ENCODE data around the gene ARHGEF28.

Gene ARHGEF28

DNA sequence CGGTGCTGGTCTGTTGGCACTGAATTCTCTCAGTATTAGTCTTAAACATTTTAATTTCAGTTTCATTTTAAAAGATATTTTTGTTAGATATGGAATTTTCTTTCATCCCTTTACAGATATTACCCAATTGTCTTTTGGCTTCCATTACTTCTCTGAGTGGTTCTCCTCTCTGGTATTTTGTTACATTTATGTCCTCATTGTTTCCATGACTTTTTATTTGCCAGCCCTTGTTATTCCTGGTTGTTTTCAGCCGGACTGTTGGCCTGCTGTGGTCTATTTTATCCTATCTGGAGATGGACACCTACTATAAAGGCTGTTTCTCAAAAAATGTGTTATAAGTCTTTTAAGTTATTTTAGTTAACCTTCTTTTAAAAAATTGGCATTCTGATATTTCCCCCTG, 117.2 kb downstream of the ARHGEF28 start:
- no peak for DNase-seq

GRCh38 chr5:73745836-73746235, 119.8 kb downstream of the ARHGEF28 start:
- no peak for DNase-seq

DNA sequence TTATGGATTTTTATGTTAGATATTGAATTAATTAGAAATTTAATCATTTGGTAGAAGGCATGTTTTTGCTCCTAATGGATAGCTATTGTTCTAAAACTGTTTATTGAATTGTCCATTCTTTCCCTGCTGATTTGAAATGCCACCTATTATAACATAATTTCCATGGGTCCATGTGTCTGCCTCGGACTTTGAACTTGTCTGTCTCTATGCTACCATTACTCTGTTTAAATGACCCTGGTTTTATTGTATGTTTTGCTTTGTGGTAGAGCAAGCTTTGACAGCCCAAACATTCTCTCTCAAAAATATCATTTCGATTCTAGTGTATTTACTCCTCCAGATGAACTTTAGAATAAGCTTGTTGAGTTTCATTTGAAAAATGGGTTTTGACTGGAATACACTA, 120.6 kb downstream of the ARHGEF28 start:
- no peak for DNase-seq

GRCh38 chr5:73747696-73748380, 121.8 kb downstream of the ARHGEF28 start:
- no peak for DNase-seq

DNA sequence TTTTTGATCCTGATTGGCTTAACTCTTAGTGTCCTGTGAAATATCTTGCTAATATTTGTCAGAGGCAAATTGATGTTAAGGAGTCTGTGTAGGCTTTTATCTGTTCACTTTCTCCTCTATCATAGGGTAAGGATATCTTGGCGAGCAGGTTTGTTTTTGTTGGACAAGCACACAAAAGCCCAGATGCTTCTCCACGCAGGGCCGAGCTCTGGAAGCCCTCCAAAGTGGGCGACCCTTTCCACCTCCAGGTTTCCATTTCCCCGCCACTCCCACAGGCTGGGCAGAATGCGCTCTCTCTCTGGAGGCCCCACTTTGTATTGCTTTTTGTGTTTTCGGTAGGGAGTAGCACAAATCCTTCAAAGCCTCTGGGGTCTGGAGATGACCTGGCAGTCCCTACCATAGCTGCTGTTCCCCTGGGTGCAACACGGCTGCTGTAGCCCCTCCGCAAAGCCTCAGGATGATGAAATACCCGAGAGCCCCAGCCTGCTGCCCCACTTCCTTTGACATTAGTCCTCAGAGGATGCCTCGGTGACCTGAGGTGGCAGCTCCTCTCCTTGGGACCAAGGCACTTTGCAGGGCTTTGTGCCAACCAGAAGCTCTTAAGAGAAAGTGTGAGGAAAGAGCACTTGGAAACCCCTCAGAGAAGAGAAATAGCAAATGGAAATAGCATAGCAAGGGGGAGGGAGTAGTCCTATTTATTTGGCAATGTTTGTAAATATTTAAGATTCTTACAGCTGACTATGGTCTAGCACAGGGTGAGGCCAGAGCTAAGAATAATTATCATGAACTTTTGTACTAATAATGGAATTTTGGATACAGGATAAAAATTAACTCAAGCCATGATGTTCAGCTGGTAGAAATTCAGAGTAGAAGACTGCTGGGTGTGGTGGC, 122.8 kb downstream of the ARHGEF28 start:
- DNase-seq = no peak

GRCh38 chr5:73749485-73750270, 123.7 kb downstream of the ARHGEF28 start:
- no peak for DNase-seq

DNA sequence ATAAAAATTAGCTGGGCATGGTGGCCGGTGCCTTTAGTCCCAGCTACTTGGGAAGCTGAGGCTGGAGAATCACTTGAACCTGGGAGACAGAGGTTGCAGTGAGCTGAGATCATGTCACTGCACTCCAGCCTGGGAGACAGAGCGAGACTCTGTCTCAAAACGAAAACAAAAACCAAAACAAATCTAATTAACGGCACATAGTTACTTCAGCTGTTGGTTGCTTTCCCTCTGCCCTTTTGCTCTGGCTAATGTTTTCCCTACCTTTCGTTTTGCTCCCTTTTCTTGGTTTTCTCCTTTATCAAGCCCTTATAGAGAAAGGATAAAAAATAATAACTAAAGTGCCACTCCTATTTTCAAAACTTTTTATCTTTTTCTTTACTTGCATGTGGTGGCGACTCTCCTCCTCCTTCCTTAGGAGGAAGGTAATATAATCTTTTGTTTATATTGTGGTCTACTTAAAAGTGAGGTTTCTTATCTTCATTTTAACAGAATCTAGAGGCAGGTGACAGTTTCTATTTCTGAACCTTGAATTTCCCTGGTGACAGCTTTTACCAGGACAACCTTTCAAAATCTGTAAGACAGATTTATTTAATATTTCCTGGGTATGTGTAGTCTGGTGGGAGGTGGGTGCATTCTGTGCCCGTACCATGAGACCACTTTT, 125.4 kb downstream of the ARHGEF28 start:
- no peak for DNase-seq

DNA sequence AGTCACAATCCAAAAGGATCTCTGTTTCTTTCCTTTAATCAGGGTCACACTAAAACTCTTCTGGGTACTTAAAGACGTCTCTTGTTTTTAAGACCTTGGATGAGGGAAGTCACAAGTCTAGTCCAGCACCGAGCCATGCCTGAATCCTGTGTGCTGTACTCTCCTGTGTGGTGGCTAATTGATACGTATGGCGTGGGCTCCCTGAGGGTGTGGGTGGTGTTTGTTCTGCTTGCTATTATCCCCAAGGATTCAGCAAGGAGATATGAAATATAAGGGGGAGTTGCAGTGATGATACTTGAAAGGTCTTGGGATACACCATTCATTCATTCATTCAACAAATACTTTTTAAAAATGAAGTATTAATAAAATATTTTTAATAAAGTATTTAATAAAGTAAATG, 128.3 kb downstream of the ARHGEF28 start:
- no peak for DNase-seq

GRCh38 chr5:73757416-73757815, 131.4 kb downstream of the ARHGEF28 start:
- DNase-seq = no peak

DNA sequence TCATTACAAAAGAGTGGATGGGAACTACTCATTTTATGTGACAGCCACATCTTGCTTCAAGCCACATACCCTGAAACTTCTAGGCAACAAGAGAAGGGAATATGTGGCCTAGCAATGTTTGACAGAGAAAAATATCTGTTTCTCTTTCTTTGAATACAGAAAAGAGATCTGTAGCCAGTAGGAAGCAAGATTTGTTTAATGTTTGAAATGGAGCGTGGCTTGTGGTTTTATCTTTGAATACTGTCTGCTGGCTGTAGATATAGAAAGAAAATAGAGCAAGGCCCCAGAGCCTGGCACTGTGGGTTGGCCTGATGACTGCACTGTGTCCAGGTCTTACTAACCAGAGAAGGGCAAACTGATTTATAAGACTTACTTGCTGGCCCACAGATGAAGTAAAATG, 133.8 kb downstream of the ARHGEF28 start:
- DNase-seq = no peak

GRCh38 chr5:73763300-73764032, 137.5 kb downstream of the ARHGEF28 start:
- no peak for DNase-seq

GRCh38 chr5:73764586-73764985, 138.6 kb downstream of the ARHGEF28 start:
- DNase-seq = no peak

- no peak for DNase-seq
These were observed 139.0 kb downstream of the ARHGEF28 start for GRCh38 chr5:73764996-73765395.

DNA sequence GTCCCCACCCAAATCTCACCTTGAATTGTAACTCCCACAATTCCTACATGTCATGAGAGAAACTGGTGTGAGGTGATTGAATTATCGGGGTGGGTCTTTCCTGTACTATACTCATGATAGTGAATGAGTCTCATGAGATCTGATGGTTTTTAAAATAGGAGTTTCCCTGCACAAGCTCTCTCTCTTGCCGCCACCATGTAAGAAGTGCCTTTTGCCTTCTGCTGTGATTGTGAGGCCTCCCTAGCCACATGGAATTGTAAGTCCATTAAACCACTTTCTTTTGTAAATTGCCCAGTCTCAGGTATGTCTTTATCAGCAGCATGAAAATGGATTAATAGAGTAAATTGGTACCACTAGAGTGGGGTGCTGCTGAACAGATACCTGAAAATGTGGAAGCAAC, 140.9 kb downstream of the ARHGEF28 start:
- DNase-seq = no peak

DNA sequence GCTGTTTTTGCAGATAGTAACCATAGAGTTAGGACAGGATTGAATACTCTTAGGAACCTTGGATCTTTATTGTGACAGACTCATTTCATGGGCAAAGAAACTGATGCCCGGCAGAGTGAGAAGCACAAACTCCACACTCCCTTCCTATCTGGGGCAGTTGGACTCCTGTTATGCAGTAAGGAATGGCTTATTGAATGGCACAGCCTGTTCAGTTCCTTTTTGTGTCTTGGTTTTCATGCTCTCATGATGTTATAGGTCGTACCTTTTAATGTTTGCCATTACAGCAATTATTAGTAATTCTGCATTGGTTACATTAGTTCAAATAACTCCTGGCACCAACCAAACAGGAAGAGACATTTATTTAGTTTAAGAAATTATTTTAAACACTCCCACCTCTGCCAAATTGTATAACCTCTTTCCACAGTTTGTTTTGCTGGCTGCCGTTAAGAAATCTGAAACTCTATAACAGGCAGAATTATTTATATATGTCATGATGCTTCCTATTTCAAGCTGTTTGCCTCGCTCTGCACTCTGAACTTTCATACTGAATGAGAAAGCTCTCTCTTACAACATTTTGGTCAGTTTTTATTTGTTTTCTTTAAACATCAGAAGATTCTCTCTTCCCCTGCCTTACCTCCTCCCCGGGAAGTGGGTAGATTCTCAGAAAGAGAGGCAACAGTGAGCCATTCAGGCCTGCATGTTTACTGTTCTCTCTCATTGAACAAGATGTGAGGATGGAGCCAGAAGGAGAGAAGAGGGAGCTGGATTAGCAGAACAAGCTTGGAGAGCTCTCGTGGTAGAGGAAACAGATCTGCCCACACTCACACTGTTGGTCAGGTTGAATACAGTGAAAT, 144.4 kb downstream of the ARHGEF28 start:
- no peak for DNase-seq

DNA sequence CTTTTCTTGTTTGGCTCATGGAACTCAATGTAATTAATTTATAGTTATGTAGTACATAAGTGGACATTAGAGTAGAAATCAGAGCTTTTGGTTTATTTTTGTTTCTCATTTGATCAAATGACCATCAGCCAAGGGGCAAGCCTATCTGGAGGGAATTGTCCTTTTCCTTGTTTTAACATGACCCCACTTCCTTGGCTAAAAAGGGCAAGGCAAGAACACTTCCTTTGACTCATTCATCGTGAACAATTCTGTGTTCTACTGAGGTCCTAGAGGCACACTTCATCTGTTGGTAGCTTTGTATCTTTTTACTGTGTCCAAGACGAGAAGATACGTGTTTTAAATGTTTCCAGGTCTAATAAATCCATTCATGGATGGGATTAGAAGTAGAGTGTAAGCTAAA, 148.9 kb downstream of the ARHGEF28 start:
- DNase-seq = no peak

DNA sequence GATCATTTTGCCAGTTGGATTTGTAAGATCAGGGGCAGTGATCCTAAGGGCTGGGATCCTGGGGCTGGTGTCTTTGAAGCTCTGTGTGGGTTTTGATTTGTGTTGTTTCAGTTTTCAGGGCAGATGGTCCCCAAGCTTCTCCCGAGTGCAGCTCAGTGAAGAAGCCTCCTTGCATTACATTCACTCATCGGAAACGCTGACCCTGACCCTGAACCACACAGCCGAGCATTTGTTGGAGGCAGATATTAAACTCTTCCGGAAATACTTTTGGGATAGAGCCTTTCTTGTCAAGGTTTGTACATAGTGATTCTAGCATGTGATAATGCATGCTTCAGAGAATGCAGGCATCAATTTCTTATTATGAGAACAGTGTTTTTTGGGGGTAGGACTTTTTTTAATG, 150.4 kb downstream of the ARHGEF28 start:
- DNase-seq = no peak

DNA sequence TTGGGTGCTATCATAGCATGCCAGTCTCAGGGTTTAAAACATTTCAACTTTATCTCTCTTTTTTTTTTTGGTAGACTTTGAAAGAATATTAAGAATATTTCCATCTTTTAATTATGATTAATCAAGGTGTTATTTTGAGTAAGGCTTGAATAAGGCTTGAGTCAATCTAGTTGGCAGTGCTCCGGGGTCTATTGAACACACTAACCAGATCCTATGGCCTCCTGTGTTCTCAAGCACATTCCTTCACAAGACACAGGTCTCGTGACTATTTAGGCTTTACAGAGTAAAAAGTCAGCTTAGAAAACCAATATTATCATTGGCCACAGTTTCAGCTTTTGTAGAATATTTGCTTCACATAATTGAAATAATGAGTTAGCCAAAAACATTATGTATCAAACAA, 151.2 kb downstream of the ARHGEF28 start:
- no peak for DNase-seq

DNA sequence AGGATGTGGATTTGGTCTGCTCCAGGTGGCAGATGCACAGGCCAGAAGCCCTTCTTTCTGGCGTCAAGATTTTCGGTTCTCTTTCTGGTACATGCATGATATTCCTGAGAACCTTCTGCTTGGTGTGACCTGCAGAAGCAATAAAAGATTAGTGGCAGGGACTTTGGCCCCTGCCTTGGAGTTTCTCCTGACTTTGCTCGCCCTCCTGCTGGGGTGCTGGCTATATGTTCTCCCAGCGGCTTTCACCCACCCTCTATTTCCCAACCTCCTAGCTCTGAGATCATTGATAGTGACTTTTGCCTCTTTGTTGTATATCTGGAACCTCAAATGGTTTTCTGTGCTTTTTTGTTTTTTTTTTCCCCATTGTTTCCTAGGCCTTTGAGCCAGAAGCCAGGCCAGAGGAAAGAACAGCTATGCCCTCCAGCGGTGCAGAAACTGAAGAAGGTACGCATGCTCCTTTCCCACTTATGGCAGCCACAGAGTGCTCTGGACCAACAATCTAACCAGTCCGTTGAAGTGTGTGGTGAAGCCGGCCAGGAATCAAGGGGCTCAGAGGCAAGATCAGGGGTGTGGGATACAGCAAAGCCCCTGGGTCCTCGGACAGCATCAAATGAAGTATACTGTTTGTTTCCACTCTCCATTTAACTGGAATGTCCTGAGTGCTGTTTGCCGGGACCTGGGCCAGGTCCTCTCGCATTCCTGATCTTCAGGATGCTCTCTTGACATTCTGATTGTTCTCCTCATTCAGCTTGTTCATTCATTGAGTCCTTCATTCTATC, 154.5 kb downstream of the ARHGEF28 start:
- DNase-seq = no peak

- DNase-seq = no peak
These were observed 155.2 kb downstream of the ARHGEF28 start for GRCh38 chr5:73781107-73781768.
